H9 (cell line): ENCODE measurements around the gene DDX47. TPM values are rescaled to one million over a fixed set of nuclear protein-coding genes. Genes with fewer than 3 reads are reported as not detected.

Experiments
- DNase-seq: peaks from one replicate; pipeline ENCODE4 v3.0.0-alpha.2; 2017
- H2AFZ ChIP-seq: one replicate; pipeline ENCODE4 v1.6.1; 2013; ENCODE audit warnings: mild to moderate bottlenecking, low read length, control low read depth, moderate library complexity
- H2AK5ac ChIP-seq: 2 replicates; pipeline ENCODE4 v1.6.1; 2013; ENCODE audit warnings: low read length, control low read depth, mixed read lengths; ENCODE audit not compliant: insufficient read length
- H2BK120ac ChIP-seq: one replicate; pipeline ENCODE4 v1.6.1; 2013; ENCODE audit warnings: low read depth, mild to moderate bottlenecking, low read length, control low read depth, inconsistent platforms; ENCODE audit not compliant: poor library complexity, severe bottlenecking
- H2BK12ac ChIP-seq: 2 replicates; pipeline ENCODE4 v1.6.1; 2013; ENCODE audit warnings: low read length, control low read depth, mixed read lengths, low read depth; ENCODE audit not compliant: insufficient read length
- H2BK15ac ChIP-seq: 2 replicates; pipeline ENCODE4 v1.6.1; 2013; ENCODE audit warnings: low read depth, low read length, control low read depth
- H2BK20ac ChIP-seq: one replicate; pipeline ENCODE4 v1.6.1; 2013; ENCODE audit warnings: low read depth, mild to moderate bottlenecking, low read length, control low read depth, inconsistent platforms; ENCODE audit not compliant: poor library complexity, severe bottlenecking
- H2BK5ac ChIP-seq: 2 replicates; pipeline ENCODE4 v1.6.1; 2013; ENCODE audit warnings: low read length, control low read depth, mixed read lengths; ENCODE audit not compliant: insufficient read length
- H3K14ac ChIP-seq: 2 replicates; pipeline ENCODE4 v1.6.1; 2013; ENCODE audit warnings: low read length, control low read depth; ENCODE audit not compliant: insufficient read depth
- H3K18ac ChIP-seq: 2 replicates; pipeline ENCODE4 v1.6.1; 2013; ENCODE audit warnings: low read depth, mild to moderate bottlenecking, mixed read lengths, low read length, control low read depth; ENCODE audit not compliant: insufficient read length
- H3K23ac ChIP-seq: 2 replicates; pipeline ENCODE4 v1.6.1; 2013; ENCODE audit warnings: low read length, control low read depth, mixed read lengths, low read depth; ENCODE audit not compliant: insufficient read length
- H3K23me2 ChIP-seq: 2 replicates; pipeline ENCODE4 v1.6.1; 2013; ENCODE audit warnings: low read depth, mild to moderate bottlenecking, mixed read lengths, low read length, control low read depth; ENCODE audit not compliant: insufficient read length, poor library complexity, severe bottlenecking
- H3K27ac ChIP-seq: 2 replicates; pipeline ENCODE4 v1.5.1; 2013; ENCODE audit warnings: low read length, control low read depth, mixed read lengths, low read depth; ENCODE audit not compliant: insufficient read length
- H3K27me3 ChIP-seq: 2 replicates; pipeline ENCODE4 v1.6.1; 2013; ENCODE audit warnings: low read length, control low read depth, inconsistent platforms; ENCODE audit not compliant: insufficient read depth
- H3K4ac ChIP-seq: 2 replicates; pipeline ENCODE4 v1.6.1; 2013; ENCODE audit warnings: low read depth, mild to moderate bottlenecking, control low read depth, inconsistent platforms, low read length, moderate library complexity
- H3K4me1 ChIP-seq: 2 replicates; pipeline ENCODE4 v1.6.1; 2013; ENCODE audit warnings: low read length, control low read depth, inconsistent platforms; ENCODE audit not compliant: insufficient read depth
- H3K4me2 ChIP-seq: 2 replicates; pipeline ENCODE4 v1.6.1; 2013; ENCODE audit warnings: low read length, control low read depth, mixed read lengths; ENCODE audit not compliant: insufficient read length, insufficient read depth
- H3K56ac ChIP-seq: 2 replicates; pipeline ENCODE4 v1.6.1; 2013; ENCODE audit warnings: low read depth, mild to moderate bottlenecking, mixed read lengths, low read length, control low read depth; ENCODE audit not compliant: insufficient read length
- H3K79me1 ChIP-seq: 2 replicates; pipeline ENCODE4 v1.6.1; 2013; ENCODE audit warnings: low read depth, mild to moderate bottlenecking, moderate library complexity, low read length, control low read depth, inconsistent platforms; ENCODE audit not compliant: insufficient read depth, poor library complexity, severe bottlenecking
- H3K79me2 ChIP-seq: 2 replicates; pipeline ENCODE4 v1.6.1; 2013; ENCODE audit warnings: low read length, control low read depth, inconsistent platforms; ENCODE audit not compliant: insufficient read depth
- H3K9ac ChIP-seq: 2 replicates; pipeline ENCODE4 v1.6.1; 2013; ENCODE audit warnings: low read length, control low read depth, mixed read lengths; ENCODE audit not compliant: insufficient read length; ENCODE audit errors: extremely low read depth
- H3K9me3 ChIP-seq: one replicate; pipeline ENCODE4 v1.6.1; 2013; ENCODE audit warnings: low read depth, low read length, inconsistent platforms; ENCODE audit not compliant: control insufficient read depth
- H3T11ph ChIP-seq: one replicate; pipeline ENCODE4 v1.6.1; 2013; ENCODE audit warnings: mild to moderate bottlenecking, low read length, control low read depth, inconsistent platforms
- H4K20me1 ChIP-seq: one replicate; pipeline ENCODE4 v1.6.1; 2013; ENCODE audit not compliant: control insufficient read depth, insufficient read length, insufficient read depth
- H4K5ac ChIP-seq: 2 replicates; pipeline ENCODE4 v1.6.1; 2013; ENCODE audit warnings: low read depth, mild to moderate bottlenecking, mixed read lengths, low read length, control low read depth; ENCODE audit not compliant: insufficient read length
- H4K8ac ChIP-seq: replicated peaks from 2 replicates; pipeline ENCODE4 v1.6.1; 2013; ENCODE audit warnings: low read length, control low read depth, mixed read lengths, low read depth; ENCODE audit not compliant: insufficient read length
- H4K91ac ChIP-seq: 2 replicates; pipeline ENCODE4 v1.6.1; 2013; ENCODE audit warnings: low read depth, mild to moderate bottlenecking, moderate library complexity, mixed read lengths, low read length, control low read depth; ENCODE audit not compliant: insufficient read length
- H3K27ac Mint-ChIP-seq, 3 experiments: 2 replicates in 2 of 3; 3 replicates in 1 of 3; pipeline ENCODE4 v1.8.0; 2020 to 2021; ENCODE audit warnings: mixed read lengths in 3 of 3, mild to moderate bottlenecking in 1 of 3, moderate library complexity in 1 of 3
- H3K27me3 Mint-ChIP-seq: 2 replicates; pipeline ENCODE4 v1.8.0; 2021; ENCODE audit warnings: low read depth, mild to moderate bottlenecking, moderate library complexity, mixed read lengths
- H3K36me3 Mint-ChIP-seq, 3 experiments: 2 replicates in 2 of 3; 3 replicates in 1 of 3; pipeline ENCODE4 v1.8.0; 2020 to 2021; ENCODE audit warnings: low read depth in 3 of 3, mixed read lengths in 3 of 3; ENCODE audit not compliant: insufficient read depth in 1 of 3
- H3K4me1 Mint-ChIP-seq, 2 experiments: 2 replicates each; pipeline ENCODE4 v1.8.0; 2020; ENCODE audit warnings: mixed read lengths in 2 of 2
- H3K4me3 Mint-ChIP-seq, 2 experiments: 2 replicates in 1 of 2; 3 replicates in 1 of 2; pipeline ENCODE4 v1.8.0; 2020 to 2021; ENCODE audit warnings: mild to moderate bottlenecking in 2 of 2, mixed read lengths in 2 of 2, moderate library complexity in 1 of 2
- H3K9me3 Mint-ChIP-seq, 2 experiments: 2 replicates in 1 of 2; 3 replicates in 1 of 2; pipeline ENCODE4 v1.8.0; 2020; ENCODE audit warnings: mild to moderate bottlenecking in 2 of 2, mixed read lengths in 2 of 2, moderate library complexity in 1 of 2
- WGBS: extraction: QIAGEN DNeasy Blood & Tissue Kit; methylation state at CpG from one replicate; pipeline ENCODE4 v1.1.7; 2013; ENCODE audit warnings: missing lambda C conversion rate, low lambda C conversion rate, mixed read lengths; ENCODE audit not compliant: insufficient read length; ENCODE audit errors: extremely low coverage; 5-methylcytosine and 5-hydroxymethylcytosine counted together
- total RNA-seq: library from RNA; stranded (reverse); gene quantifications from 2 replicates; pipeline ENCODE4 v1.2.1, GENCODE V29; 2021
- TF ChIP-seq, protein P1 (sequence below): fragments of 200-600 bp; sonication (generic); conservative IDR thresholded peaks from 3 replicates; pipeline ENCODE4 v1.8.0; 2021; ENCODE audit warnings: antibody characterized with exemption, mild to moderate bottlenecking

Gene DDX47
- total RNA-seq, 1 experiment from 2014 or later = 78.2 TPM

DNA sequence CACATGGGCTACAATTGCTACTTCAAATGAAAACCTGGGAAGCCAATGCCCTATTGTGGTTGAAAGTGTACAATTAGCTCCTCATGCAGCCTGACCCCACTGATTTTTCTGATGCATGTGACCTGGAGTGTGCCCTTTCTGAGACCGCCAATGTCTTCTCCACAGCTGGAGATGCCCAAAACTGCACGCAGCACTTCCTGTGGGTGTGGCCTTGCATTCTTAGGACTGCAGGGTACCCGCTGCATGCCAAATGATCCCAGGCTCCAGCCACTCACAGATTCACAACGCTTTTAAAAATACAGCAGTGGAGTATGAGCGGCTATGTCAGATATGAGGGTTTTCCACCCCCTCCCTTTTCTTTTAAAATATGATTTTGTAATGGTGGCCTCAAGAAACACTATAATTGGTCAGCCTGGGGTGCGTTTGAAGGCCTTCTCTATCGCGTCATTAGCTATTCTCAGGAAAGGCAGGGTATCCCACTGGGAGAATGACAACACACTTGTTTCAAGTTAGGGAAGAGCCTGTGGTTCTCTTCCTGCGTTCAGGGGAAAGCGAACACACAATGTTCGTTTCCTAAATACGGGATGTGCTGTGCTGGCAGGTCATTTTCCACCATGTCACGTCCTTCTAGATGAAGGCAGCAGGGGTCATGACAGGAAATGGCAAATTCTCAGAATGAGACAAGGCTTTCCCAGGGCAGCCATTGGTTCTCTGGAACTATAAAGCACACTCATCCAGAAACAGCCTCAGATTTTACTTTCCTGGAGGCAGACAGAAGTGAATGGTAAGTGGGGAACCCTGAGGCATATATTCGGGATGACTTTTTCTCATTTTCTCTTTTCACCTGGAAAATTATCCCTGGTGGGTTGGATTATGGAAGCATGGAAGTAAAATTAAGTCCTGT is 28.0 kb upstream of the DDX47 start, which contains the start of gene APOLD1:
TSS of gene APOLD1 (plus strand) at position 749 of the 904 bp plus-strand sequence. CDS start at position 782, 33 bp downstream.
- Histone ChIP-seq H3K79me1 (no peaks in the 10 kb centered on the region), H3K27ac (no peak within 1 kb of the TSS), H3K14ac (no peak within 1 kb of the TSS), H3K56ac (no peak within 1 kb of the TSS), H3K23ac (no peak within 1 kb of the TSS), H3K79me2 (no peaks in the 10 kb centered on the region), H2BK15ac (no peak within 1 kb of the TSS), H2AFZ (no peak within 1 kb of the TSS), H4K91ac (no peak within 1 kb of the TSS), H2BK20ac (no peak within 1 kb of the TSS), H3K4me2 (peak within 1 kb of the TSS; percentile 55), H2AK5ac (no peak within 1 kb of the TSS), H3K4me1 (peaks cover 10% of the 10 kb centered on the region), H3K23me2 (no peaks in the 10 kb centered on the region), H3K9ac (no peak within 1 kb of the TSS), H2BK120ac (no peak within 1 kb of the TSS), H3T11ph (no peak within 1 kb of the TSS), H2BK12ac (no peak within 1 kb of the TSS), H4K20me1 (no peaks in the 10 kb centered on the region), H3K18ac (peak within 1 kb of the TSS; percentile 21), H3K9me3 (no peaks in the 10 kb centered on the region), H2BK5ac (no peak within 1 kb of the TSS), H4K8ac (no peak within 1 kb of the TSS), H3K4ac (no peak within 1 kb of the TSS), H4K5ac (no peak within 1 kb of the TSS), H3K27me3 (peaks cover 13% of the 10 kb centered on the region; the same call in 1 of the 2 replicates)
- TF ChIP-seq, protein P1, sequence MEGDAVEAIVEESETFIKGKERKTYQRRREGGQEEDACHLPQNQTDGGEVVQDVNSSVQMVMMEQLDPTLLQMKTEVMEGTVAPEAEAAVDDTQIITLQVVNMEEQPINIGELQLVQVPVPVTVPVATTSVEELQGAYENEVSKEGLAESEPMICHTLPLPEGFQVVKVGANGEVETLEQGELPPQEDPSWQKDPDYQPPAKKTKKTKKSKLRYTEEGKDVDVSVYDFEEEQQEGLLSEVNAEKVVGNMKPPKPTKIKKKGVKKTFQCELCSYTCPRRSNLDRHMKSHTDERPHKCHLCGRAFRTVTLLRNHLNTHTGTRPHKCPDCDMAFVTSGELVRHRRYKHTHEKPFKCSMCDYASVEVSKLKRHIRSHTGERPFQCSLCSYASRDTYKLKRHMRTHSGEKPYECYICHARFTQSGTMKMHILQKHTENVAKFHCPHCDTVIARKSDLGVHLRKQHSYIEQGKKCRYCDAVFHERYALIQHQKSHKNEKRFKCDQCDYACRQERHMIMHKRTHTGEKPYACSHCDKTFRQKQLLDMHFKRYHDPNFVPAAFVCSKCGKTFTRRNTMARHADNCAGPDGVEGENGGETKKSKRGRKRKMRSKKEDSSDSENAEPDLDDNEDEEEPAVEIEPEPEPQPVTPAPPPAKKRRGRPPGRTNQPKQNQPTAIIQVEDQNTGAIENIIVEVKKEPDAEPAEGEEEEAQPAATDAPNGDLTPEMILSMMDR = no peak
- WGBS = no CpG with 5 or more reads among the region's 14 CpGs
- peak within 1 kb of the TSS in 2 of 3 experiments; percentile 73 to 89; a peak in 3 of 7 replicates for H3K27ac Mint-ChIP-seq
- no peaks in the 10 kb centered on the region; a peak in 2 of 5 replicates for H3K9me3 Mint-ChIP-seq
- peaks cover 21 to 25% of the 10 kb centered on the region in 2 experiments for H3K4me1 Mint-ChIP-seq
- DNase-seq = peak; percentile 77
- H3K4me3 Mint-ChIP-seq = peak within 1 kb of the TSS; percentile 41 to 48; a peak in 4 of 5 replicates
- H3K27me3 Mint-ChIP-seq = peaks cover 48% of the 10 kb centered on the region
- no peaks in the 10 kb centered on the region for H3K36me3 Mint-ChIP-seq
